AG04449 (cell line): ENCODE measurements around the gene MS4A8.

ENCODE experiments used
- CTCF ChIA-PET: fragments of 350-600 bp; formaldehyde crosslinking; extraction: SDS; loops from one replicate; lab custom pipeline; 2021; ENCODE audit warnings: antibody characterized with exemption; lab: Yijun Ruan, JAX
- POLR2A ChIA-PET: fragments of 400-600, 350-600 bp; formaldehyde crosslinking; extraction: SDS; loops from one replicate; lab custom pipeline; 2020; ENCODE audit warnings: antibody characterized with exemption, inconsistent platforms; lab: Yijun Ruan, JAX
- DNase-seq: peaks from one replicate; pipeline ENCODE4 v3.0.0-alpha.2; 2010; ENCODE audit warnings: low read depth, low spot score
- H3K4me3 ChIP-seq: 2 replicates; pipeline ENCODE4 v1.5.1; 2011; ENCODE audit warnings: low read depth, mild to moderate bottlenecking, control low read depth, low read length
- TF ChIP-seq, protein P1 (sequence below): IDR thresholded peaks from one replicate; pipeline ENCODE4 v1.5.1; 2011; ENCODE audit warnings: mild to moderate bottlenecking, moderate library complexity, low read length, control low read depth, inconsistent platforms; ENCODE audit not compliant: insufficient read depth; ENCODE audit errors: missing control alignments

MS4A8 gene

GRCh38 chr11:60764879-60765278, 65.5 kb downstream of the MS4A8 start:
- no peak overlapping the region for H3K4me3 ChIP-seq
- ChIA-PET POLR2A (interaction anchor here (0.7 kb wide), 2 partner anchors 260 to 1095 kb away, joined by 3 to 6 read pairs; no protein-coding TSS in a partner anchor), CTCF (interaction anchor here (6.0 kb wide), 1 partner anchor 11 kb away, joined by 101 read pairs; no protein-coding TSS in a partner anchor)
- DNase-seq: no peak
- TF ChIP-seq, protein P1, sequence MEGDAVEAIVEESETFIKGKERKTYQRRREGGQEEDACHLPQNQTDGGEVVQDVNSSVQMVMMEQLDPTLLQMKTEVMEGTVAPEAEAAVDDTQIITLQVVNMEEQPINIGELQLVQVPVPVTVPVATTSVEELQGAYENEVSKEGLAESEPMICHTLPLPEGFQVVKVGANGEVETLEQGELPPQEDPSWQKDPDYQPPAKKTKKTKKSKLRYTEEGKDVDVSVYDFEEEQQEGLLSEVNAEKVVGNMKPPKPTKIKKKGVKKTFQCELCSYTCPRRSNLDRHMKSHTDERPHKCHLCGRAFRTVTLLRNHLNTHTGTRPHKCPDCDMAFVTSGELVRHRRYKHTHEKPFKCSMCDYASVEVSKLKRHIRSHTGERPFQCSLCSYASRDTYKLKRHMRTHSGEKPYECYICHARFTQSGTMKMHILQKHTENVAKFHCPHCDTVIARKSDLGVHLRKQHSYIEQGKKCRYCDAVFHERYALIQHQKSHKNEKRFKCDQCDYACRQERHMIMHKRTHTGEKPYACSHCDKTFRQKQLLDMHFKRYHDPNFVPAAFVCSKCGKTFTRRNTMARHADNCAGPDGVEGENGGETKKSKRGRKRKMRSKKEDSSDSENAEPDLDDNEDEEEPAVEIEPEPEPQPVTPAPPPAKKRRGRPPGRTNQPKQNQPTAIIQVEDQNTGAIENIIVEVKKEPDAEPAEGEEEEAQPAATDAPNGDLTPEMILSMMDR: no peak

GRCh38 chr11:60765355-60765754, 65.9 kb downstream of the MS4A8 start:
- POLR2A ChIA-PET: interaction anchor here (0.7 kb wide), 1 partner anchor 260 kb away, joined by 6 read pairs; no protein-coding TSS in a partner anchor
- H3K4me3 ChIP-seq: no peak overlapping the region
- CTCF ChIA-PET: interaction anchor here (6.0 kb wide), 1 partner anchor 11 kb away, joined by 101 read pairs; no protein-coding TSS in a partner anchor

More at GRCh38 chr11:60765355-60765754, 65.9 kb downstream of the MS4A8 start:
- TF ChIP-seq, protein P1: no peak
- no peak for DNase-seq
